Measurements from ENCODE around the gene KDM5C. TPM values are rescaled to one million over a fixed set of nuclear protein-coding genes. Genes with fewer than 3 reads are reported as not detected.

The KDM5C gene
- total and polyA plus RNA-seq, 2 experiments from 2014 or later = 74.5 to 144 TPM

DNA sequence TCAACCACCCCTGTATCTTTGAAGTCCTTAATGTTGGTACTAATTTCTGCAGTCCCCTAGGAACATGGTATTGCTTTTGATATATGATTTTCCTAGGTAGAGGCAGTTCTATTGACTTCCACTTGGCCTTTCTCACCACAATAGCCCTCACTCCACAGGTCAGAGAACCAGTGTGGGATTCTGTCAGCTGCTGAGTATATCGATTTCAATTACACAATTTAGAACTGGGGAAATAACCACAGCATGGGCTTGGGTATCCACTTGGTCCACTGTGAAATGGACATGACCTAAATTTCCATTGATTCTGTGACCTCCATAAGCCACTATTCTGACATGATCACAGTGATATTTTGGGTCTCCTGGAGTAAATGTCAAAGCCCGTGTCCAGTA is 68.8 kb downstream of the KDM5C start:
- TF ChIP-seq EZH2phosphoT487 (IDR thresholded peaks at IDR 0.05; ENCODE audit: low read depth, severe bottlenecking, unreplicated experiment) (no peak), EZH2 (IDR thresholded peaks at IDR 0.05; ENCODE audit: borderline replicate concordance) (no peak)
- TF ChIP-seq, protein P1, sequence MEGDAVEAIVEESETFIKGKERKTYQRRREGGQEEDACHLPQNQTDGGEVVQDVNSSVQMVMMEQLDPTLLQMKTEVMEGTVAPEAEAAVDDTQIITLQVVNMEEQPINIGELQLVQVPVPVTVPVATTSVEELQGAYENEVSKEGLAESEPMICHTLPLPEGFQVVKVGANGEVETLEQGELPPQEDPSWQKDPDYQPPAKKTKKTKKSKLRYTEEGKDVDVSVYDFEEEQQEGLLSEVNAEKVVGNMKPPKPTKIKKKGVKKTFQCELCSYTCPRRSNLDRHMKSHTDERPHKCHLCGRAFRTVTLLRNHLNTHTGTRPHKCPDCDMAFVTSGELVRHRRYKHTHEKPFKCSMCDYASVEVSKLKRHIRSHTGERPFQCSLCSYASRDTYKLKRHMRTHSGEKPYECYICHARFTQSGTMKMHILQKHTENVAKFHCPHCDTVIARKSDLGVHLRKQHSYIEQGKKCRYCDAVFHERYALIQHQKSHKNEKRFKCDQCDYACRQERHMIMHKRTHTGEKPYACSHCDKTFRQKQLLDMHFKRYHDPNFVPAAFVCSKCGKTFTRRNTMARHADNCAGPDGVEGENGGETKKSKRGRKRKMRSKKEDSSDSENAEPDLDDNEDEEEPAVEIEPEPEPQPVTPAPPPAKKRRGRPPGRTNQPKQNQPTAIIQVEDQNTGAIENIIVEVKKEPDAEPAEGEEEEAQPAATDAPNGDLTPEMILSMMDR (IDR thresholded peaks at IDR 0.05; ENCODE audit: poor library complexity) = no peak
- Histone ChIP-seq H3K36me3 (replicated peaks; ENCODE audit: insufficient read depth, low read depth) (no peaks in the 10 kb centered on the region), H3K4me3 (no peak overlapping the region), H3K4me1 (ENCODE audit: insufficient read depth) (no peaks in the 10 kb centered on the region), H3K9me3 (ENCODE audit: low read depth) (no peaks in the 10 kb centered on the region), H2AFZ (no peak overlapping the region), H3K9me2 (replicated peaks; ENCODE audit: insufficient read depth) (no peaks in the 10 kb centered on the region), H3K27ac (no peak overlapping the region), H3K79me2 (no peaks in the 10 kb centered on the region), H3K4me2 (no peak overlapping the region), H3K27me3 (no peaks in the 10 kb centered on the region), H4K20me1 (ENCODE audit: insufficient read depth, poor library complexity, severe bottlenecking) (no peaks in the 10 kb centered on the region)
- WGBS (ENCODE audit: low lambda C conversion rate, missing lambda C conversion rate) = 92% methylated on average over 2 of the region's 2 CpGs
- no peak for DNase-seq (ENCODE audit: low spot score)

DNA sequence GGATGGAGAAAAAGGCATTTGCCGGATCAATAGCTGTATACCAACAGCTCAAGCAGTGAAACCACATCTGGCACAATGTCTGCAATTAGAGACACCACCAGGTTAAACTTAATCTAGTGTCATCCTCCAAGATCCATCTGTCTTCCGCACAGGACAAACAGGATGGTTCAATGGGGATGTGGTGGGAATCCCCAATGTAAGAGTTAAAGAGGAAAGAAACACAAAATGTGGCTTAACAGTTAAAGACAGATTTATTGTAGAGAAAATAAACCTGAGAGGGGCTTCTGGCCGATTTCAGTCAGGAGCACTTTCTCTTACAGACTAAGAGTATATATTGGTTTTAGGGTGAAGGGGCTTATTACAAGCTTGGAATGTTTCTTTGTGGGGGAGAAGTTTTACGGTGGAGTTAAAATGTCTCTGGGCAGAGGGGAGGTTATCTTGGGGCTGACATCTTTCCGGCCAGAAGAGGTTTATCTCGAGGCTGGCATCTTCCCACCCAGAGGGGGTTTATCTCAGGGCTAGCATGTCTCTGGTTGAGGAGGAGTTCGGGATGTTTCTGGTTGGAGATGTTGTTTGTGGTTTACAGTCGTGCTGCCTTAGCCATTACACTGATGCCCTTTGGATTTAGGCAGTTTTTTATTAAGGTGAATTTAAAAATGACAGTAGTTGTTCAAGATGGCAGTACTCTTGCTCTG is 69.3 kb downstream of the KDM5C start:
- no peaks in the 10 kb centered on the region for H3K4me1 ChIP-seq (ENCODE audit: insufficient read depth)
- no peak overlapping the region for H3K4me3 ChIP-seq
- H4K20me1 ChIP-seq (ENCODE audit: insufficient read depth, poor library complexity, severe bottlenecking) = no peaks in the 10 kb centered on the region
- TF ChIP-seq EZH2 (IDR thresholded peaks at IDR 0.05; ENCODE audit: borderline replicate concordance) (no peak), EZH2phosphoT487 (IDR thresholded peaks at IDR 0.05; ENCODE audit: low read depth, severe bottlenecking, unreplicated experiment) (no peak)
- TF ChIP-seq, protein P1 (IDR thresholded peaks at IDR 0.05; ENCODE audit: poor library complexity) = no peak
- H3K9me2 ChIP-seq (replicated peaks; ENCODE audit: insufficient read depth) = no peaks in the 10 kb centered on the region
- WGBS (ENCODE audit: low lambda C conversion rate, missing lambda C conversion rate) = 75% methylated on average over 8 of the region's 8 CpGs
- no peak overlapping the region for H3K27ac ChIP-seq
- no peaks in the 10 kb centered on the region for H3K27me3 ChIP-seq
- no peak overlapping the region for H2AFZ ChIP-seq
- H3K79me2 ChIP-seq = no peaks in the 10 kb centered on the region
- H3K4me2 ChIP-seq = no peak overlapping the region
- no peak for DNase-seq (ENCODE audit: low spot score)
- H3K9me3 ChIP-seq (ENCODE audit: low read depth) = no peaks in the 10 kb centered on the region
- H3K36me3 ChIP-seq (replicated peaks; ENCODE audit: insufficient read depth, low read depth) = no peaks in the 10 kb centered on the region

DNA sequence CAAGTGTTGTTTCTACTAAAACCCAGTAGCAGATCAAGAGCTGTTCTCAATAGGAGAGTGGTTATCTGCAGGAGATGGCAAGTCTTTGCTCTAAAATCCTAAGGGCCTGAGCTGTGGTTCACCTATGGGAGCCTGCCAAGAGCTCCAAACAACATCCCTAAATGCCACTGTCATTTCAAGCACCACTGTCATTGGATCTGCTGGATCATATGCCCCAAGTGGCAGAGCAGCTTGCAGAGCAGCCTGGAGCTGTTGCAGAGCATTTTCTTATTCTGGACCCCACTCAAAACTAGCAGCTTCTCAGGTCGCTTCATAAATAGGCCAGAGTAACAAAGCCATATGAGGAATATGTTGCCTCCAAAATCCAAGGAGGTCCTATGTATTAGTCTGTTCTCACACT is 71.4 kb downstream of the KDM5C start:
- Histone ChIP-seq H3K27me3 (no peaks in the 10 kb centered on the region), H2AFZ (no peak overlapping the region), H3K4me1 (ENCODE audit: insufficient read depth) (no peaks in the 10 kb centered on the region), H3K79me2 (no peaks in the 10 kb centered on the region), H3K4me3 (no peak overlapping the region), H3K36me3 (replicated peaks; ENCODE audit: insufficient read depth, low read depth) (no peaks in the 10 kb centered on the region), H3K27ac (no peak overlapping the region), H4K20me1 (ENCODE audit: insufficient read depth, poor library complexity, severe bottlenecking) (no peaks in the 10 kb centered on the region), H3K9me2 (replicated peaks; ENCODE audit: insufficient read depth) (no peaks in the 10 kb centered on the region), H3K4me2 (no peak overlapping the region), H3K9me3 (ENCODE audit: low read depth) (no peaks in the 10 kb centered on the region)
- TF ChIP-seq, protein P1 (IDR thresholded peaks at IDR 0.05; ENCODE audit: poor library complexity) = no peak
- TF ChIP-seq EZH2phosphoT487 (IDR thresholded peaks at IDR 0.05; ENCODE audit: low read depth, severe bottlenecking, unreplicated experiment) (no peak), EZH2 (IDR thresholded peaks at IDR 0.05; ENCODE audit: borderline replicate concordance) (no peak)
- DNase-seq (ENCODE audit: low spot score) = no peak
- WGBS (ENCODE audit: low lambda C conversion rate, missing lambda C conversion rate) = 61% methylated on average over 1 of the region's 1 CpG

Small RNA genes within 50 kb of the gene (microRNA-seq; reads per million reads assigned to microRNA genes)
- gene MIR6894 (13.4 reads per million, percentile 29 among the genes with 10 or more reads in this experiment), gene MIR6895 (2.2 reads per million)

Small RNA genes within 50 kb of the gene (small RNA-seq; reads per million reads assigned to genes)
- not detected for gene AL139396.1
- 0.43 reads per million, percentile 30 among the genes with 10 or more reads in this experiment for gene MIR6894
- not detected for gene MIR6895

Other genes with a start within 250 kb of the KDM5C start
- 2.2 and 3.4 TPM in 2 replicates for gene GPR173, start 176.4 kb downstream of the KDM5C start, total RNA-seq
- 1.2 TPM in 2 replicates for gene GPR173, start 176.4 kb downstream of the KDM5C start, polyA plus RNA-seq
- gene TSPYL2, start 142.8 kb downstream of the KDM5C start, total RNA-seq = 33.5 and 38.2 TPM in 2 replicates
- 78.6 and 110 TPM in 2 replicates for gene TSPYL2, start 142.8 kb downstream of the KDM5C start, polyA plus RNA-seq
- gene KANTR, start 131.1 kb downstream of the KDM5C start, total RNA-seq = 7.1 and 12.5 TPM in 2 replicates
- 4.0 and 4.8 TPM in 2 replicates for gene KANTR, start 131.1 kb downstream of the KDM5C start, polyA plus RNA-seq
- gene IQSEC2, start 56.4 kb upstream of the KDM5C start, total RNA-seq = 7.0 and 8.4 TPM in 2 replicates
- 3.7 and 4.4 TPM in 2 replicates for gene IQSEC2, start 56.4 kb upstream of the KDM5C start, polyA plus RNA-seq
- 14.0 and 15.3 TPM in 2 replicates for gene SMC1A, start 197.4 kb upstream of the KDM5C start, total RNA-seq
- 17.3 and 24.7 TPM in 2 replicates for gene SMC1A, start 197.4 kb upstream of the KDM5C start, polyA plus RNA-seq
- 0.24 and 1.1 TPM in 2 replicates for gene RIBC1, start 197.7 kb upstream of the KDM5C start, total RNA-seq
- 0.86 and 1.2 TPM in 2 replicates for gene RIBC1, start 197.7 kb upstream of the KDM5C start, polyA plus RNA-seq
- 66.1 and 70.8 TPM in 2 replicates for gene HSD17B10, start 209.2 kb upstream of the KDM5C start, total RNA-seq
- gene HSD17B10, start 209.2 kb upstream of the KDM5C start, polyA plus RNA-seq = 95.9 and 98.0 TPM in 2 replicates